A549 (cell line): Measurements from ENCODE around the gene IER2.

Experiments
- GATA3 ChIP-seq: IDR thresholded peaks from 2 replicates; pipeline ENCODE4 v1.6.1; 2012; ENCODE audit warnings: borderline replicate concordance
- NR3C1 ChIP-seq: fragments of >200 bp; sonication (Bioruptor Twin); formaldehyde crosslinking; IDR thresholded peaks from 3 replicates; pipeline ENCODE4 v1.6.1; 2017
- POLR2A ChIP-seq: IDR thresholded peaks from 2 replicates; pipeline ENCODE4 v1.6.1; 2012; ENCODE audit warnings: mild to moderate bottlenecking, low read length
- POLR2AphosphoS2 ChIP-seq: conservative IDR thresholded peaks from 2 replicates; pipeline ENCODE4 v1.6.1; 2012; ENCODE audit warnings: low read length, improper control_type of control experiment, inconsistent platforms
- TF ChIP-seq, protein P1 (sequence below): fragments of 450-650 bp; IDR thresholded peaks from 2 replicates; pipeline ENCODE4 v1.6.1; 2014; ENCODE audit warnings: antibody characterized with exemption

DNA sequence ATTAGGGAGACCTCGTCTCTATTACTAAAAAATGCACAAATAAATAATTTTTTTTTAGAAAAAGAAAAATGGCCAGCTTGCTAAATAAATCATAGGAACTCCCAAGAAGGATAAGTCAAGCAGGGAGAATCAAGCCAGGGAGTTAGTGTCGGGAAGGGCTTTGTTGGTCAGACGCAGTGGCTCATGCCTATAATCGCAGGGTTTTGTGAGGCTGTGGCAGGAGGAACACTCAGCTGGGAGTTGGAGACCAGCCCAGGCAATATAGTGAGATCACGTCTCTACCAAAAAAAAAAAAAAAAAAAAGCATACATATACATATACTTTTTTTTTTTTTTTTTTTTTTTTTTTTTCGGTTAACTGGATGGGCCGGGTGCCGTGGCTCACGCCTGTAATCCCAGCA lies 23.2 kb upstream of the IER2 start:
- TF ChIP-seq NR3C1 (no peak), POLR2A (no peak), POLR2AphosphoS2 (no peak), GATA3 (no peak)
- TF ChIP-seq, protein P1, sequence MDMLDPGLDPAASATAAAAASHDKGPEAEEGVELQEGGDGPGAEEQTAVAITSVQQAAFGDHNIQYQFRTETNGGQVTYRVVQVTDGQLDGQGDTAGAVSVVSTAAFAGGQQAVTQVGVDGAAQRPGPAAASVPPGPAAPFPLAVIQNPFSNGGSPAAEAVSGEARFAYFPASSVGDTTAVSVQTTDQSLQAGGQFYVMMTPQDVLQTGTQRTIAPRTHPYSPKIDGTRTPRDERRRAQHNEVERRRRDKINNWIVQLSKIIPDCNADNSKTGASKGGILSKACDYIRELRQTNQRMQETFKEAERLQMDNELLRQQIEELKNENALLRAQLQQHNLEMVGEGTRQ, result no peak
